Stomach (tissue), 9 donors: Measurements from ENCODE around the gene FCN3. TPM values are rescaled to one million over a fixed set of nuclear protein-coding genes. Genes with fewer than 3 reads are reported as not detected.

Source experiments
- DNase-seq, 2 donors: peaks; one replicate each; pipeline versions ENCODE4 v3.0.0 to v3.0.0-alpha.2; 2013 to 2019
- H3K27ac ChIP-seq, 5 donors: fragments of 200-600 bp in 4 of 5; sonication (generic) in 4 of 5; one replicate each; pipeline ENCODE4 v1.5.1; 2013 to 2019; ENCODE audit warnings: mild to moderate bottlenecking in 1 of 5, moderate library complexity in 1 of 5
- H3K27me3 ChIP-seq, 3 donors: fragments of 200-600 bp; sonication (generic); one replicate each; pipeline ENCODE4 v1.5.1; 2017 to 2019; ENCODE audit warnings: mixed run types in 1 of 3
- H3K36me3 ChIP-seq, 4 donors: fragments of 200-600 bp; sonication (generic); 1 replicate in 3 of 4; 2 replicates in 1 of 4; pipeline ENCODE4 v1.5.1; 2016 to 2019
- H3K4me1 ChIP-seq, 4 donors: fragments of 200-600 bp; sonication (generic); one replicate each; pipeline ENCODE4 v1.5.1; 2016 to 2019
- H3K4me3 ChIP-seq, 4 donors: fragments of 200-600 bp; sonication (generic) in 3 of 4; one replicate each; pipeline ENCODE4 v1.5.1; 2016 to 2019; ENCODE audit warnings: mild to moderate bottlenecking in 1 of 4
- H3K9me3 ChIP-seq, 4 donors: fragments of 200-600 bp; sonication (generic); one replicate each; pipeline ENCODE4 v1.5.1; 2016 to 2019
- CTCF ChIP-seq, 7 experiments: fragments of 450-650 bp in 4 of 7; fragments of 200-600 bp in 3 of 7; sonication (generic) in 3 of 7; IDR thresholded peaks; one replicate each; pipeline ENCODE4 v1.5.1; 2016 to 2019; ENCODE audit warnings: antibody characterized with exemption in 7 of 7, control low read depth in 2 of 7, mild to moderate bottlenecking in 1 of 7
- EP300 ChIP-seq: sonication (generic); formaldehyde crosslinking; IDR thresholded peaks from one replicate; pipeline ENCODE4 v1.6.1; 2017; ENCODE audit warnings: antibody characterized with exemption
- POLR2A ChIP-seq, 4 donors: fragments of 450-650 bp; IDR thresholded peaks; one replicate each; pipeline ENCODE4 v1.6.1; 2016; ENCODE audit warnings: antibody characterized with exemption in 4 of 4, control low read depth in 2 of 4, mild to moderate bottlenecking in 1 of 4, moderate library complexity in 1 of 4
- POLR2AphosphoS5 ChIP-seq, 3 donors: sonication (generic); formaldehyde crosslinking; IDR thresholded peaks; one replicate each; pipeline ENCODE4 v1.6.1; 2016; ENCODE audit warnings: antibody characterized with exemption in 3 of 3
- WGBS, 5 donors: extraction: QIAGEN DNeasy Blood & Tissue Kit in 3 of 5; methylation state at CpG; one replicate each; pipeline versions ENCODE4 v1.1.5 to v1.1.7; 2013 to 2018; 5-methylcytosine and 5-hydroxymethylcytosine counted together
- intact Hi-C: fragments of 100-400 bp; cut with DNase I; formaldehyde crosslinking; loops from one replicate; pipeline ENCODE4 v1.15.1; 2023; ENCODE audit warnings: low total_unique reads
- polyA plus RNA-seq, 3 donors: library from polyadenylated mRNA; stranded (reverse); fragments of 200-250 nt; gene quantifications; one replicate each; pipeline ENCODE4 v1.2.3, GENCODE V29; 2013
- total RNA-seq, 5 donors: library from RNA; depleted of rRNA; stranded (reverse); fragments of >200 nt; gene quantifications; one replicate each; pipeline versions ENCODE4 v1.1.0 to v1.2.3, GENCODE V29; 2014 to 2016
- donor health status: healthy with polysubstance abuse.
- donor health status: Bipolar disorder and iron deficiency.
- donor health status: healthy.

Gene FCN3
- total and polyA plus RNA-seq, 8 donors: 0.55 to 15.2 (median 4.6) TPM; not detected in 2

- Histone ChIP-seq H3K36me3 (no peaks in the 10 kb centered on the region), H3K4me3 (no peak overlapping the region), H3K27me3 (peaks cover 0 to 17% (median 5%) of the 10 kb centered on the region in 3 donors), H3K27ac (no peak overlapping the region), H3K9me3 (no peaks in the 10 kb centered on the region), H3K4me1 (peaks cover 6 to 12% (median 7%) of the 10 kb centered on the region in 4 donors)
- peak in 1 of 2 donors; percentile 45 for DNase-seq
- intact Hi-C loops: no loop called here
- WGBS, 5 donors: 63 to 75% (median 67%) methylated on average over 6 to 11 of the region's 11 CpGs
- TF ChIP-seq POLR2A (IDR thresholded peaks at IDR 0.05): no peak
These were observed 5.0 kb upstream of the FCN3 start for GRCh38 chr1:27379564-27380122.

GRCh38 chr1:27377760-27378495, 3.3 kb upstream of the FCN3 start:
- Histone ChIP-seq H3K27me3 (peaks cover 0 to 9% (median 2%) of the 10 kb centered on the region in 3 donors), H3K9me3 (no peaks in the 10 kb centered on the region), H3K27ac (no peak overlapping the region), H3K4me3 (no peak overlapping the region), H3K4me1 (peaks cover 2 to 7% (median 3%) of the 10 kb centered on the region in 4 donors), H3K36me3 (no peaks in the 10 kb centered on the region)
- DNase-seq: no peak
- TF ChIP-seq POLR2AphosphoS5 (IDR thresholded peaks at IDR 0.05): no peak
- TF ChIP-seq POLR2A (IDR thresholded peaks at IDR 0.05): no peak
- no peak for TF ChIP-seq CTCF (IDR thresholded peaks at IDR 0.05)
- no peak for TF ChIP-seq EP300
- intact Hi-C loops: no loop called here
- WGBS, 5 donors: 88 to 95% (median 91%) methylated on average over 11 to 12 of the region's 12 CpGs

GRCh38 chr1:27372808-27373690, 1.6 kb downstream of the FCN3 start:
- Histone ChIP-seq H3K27ac (no peak overlapping the region), H3K4me1 (peaks cover 0 to 19% (median 7%) of the 10 kb centered on the region in 4 donors), H3K36me3 (no peaks in the 10 kb centered on the region), H3K4me3 (no peak overlapping the region), H3K9me3 (no peaks in the 10 kb centered on the region), H3K27me3 (no peaks in the 10 kb centered on the region)
- no peak for DNase-seq
- TF ChIP-seq CTCF (IDR thresholded peaks at IDR 0.05): no peak
- TF ChIP-seq EP300: no peak
- TF ChIP-seq POLR2A (IDR thresholded peaks at IDR 0.05): no peak
- no peak for TF ChIP-seq POLR2AphosphoS5 (IDR thresholded peaks at IDR 0.05)
- WGBS, 5 donors: 71 to 88% (median 75%) methylated on average over 6 to 11 of the region's 11 CpGs
- intact Hi-C loops: no loop called here

- no peaks in the 10 kb centered on the region for H3K27me3 ChIP-seq
- no peaks in the 10 kb centered on the region for H3K9me3 ChIP-seq
- no peaks in the 10 kb centered on the region for H3K36me3 ChIP-seq
- DNase-seq: peak in 1 of 2 donors; percentile 58
- no peak overlapping the region for H3K27ac ChIP-seq
- WGBS, 5 donors: 64 to 79% (median 71%) methylated on average over 18 to 19 of the region's 19 CpGs
- intact Hi-C loops: no loop called here
- no peak overlapping the region for H3K4me3 ChIP-seq
- peaks cover 8 to 27% (median 15%) of the 10 kb centered on the region in 4 donors for H3K4me1 ChIP-seq
- TF ChIP-seq EP300 (no peak), POLR2A (IDR thresholded peaks at IDR 0.05) (no peak), POLR2AphosphoS5 (IDR thresholded peaks at IDR 0.05) (no peak), CTCF (IDR thresholded peaks at IDR 0.05) (no peak)
These were observed 2.4 kb downstream of the FCN3 start for GRCh38 chr1:27372022-27372807.
